ENCODE results near the gene PLD3. TPM values are rescaled to one million over a fixed set of nuclear protein-coding genes. Genes with fewer than 3 reads are reported as not detected.
A peak's percentile ranks its signal among the peaks of the same experiment; 100 is the strongest.
"Not testable (repeated sequence)": the region's sequence is repeated elsewhere in the genome, so short reads cannot be mapped to it uniquely, and the experiment has no call there.

Gene PLD3
- total RNA-seq, 1 experiment from 2014 or later: 338 TPM

GRCh38 chr19:40389404-40390083 is 41.0 kb downstream of the PLD3 start:
- DNase-seq (ENCODE audit: low read depth): no peak

GRCh38 chr19:40390084-40390742 is 41.7 kb downstream of the PLD3 start, which contains the start of gene HIPK4:
HIPK4 (minus strand) TSS chr19:40390181; CDS start chr19:40389902, 279 bp downstream.
- no peak for DNase-seq (ENCODE audit: low read depth)

GRCh38 chr19:40392123-40392522 is 43.6 kb downstream of the PLD3 start:
- no peak for DNase-seq (ENCODE audit: low read depth)

- no peak for DNase-seq (ENCODE audit: low read depth)
Observed at GRCh38 chr19:40392894-40393517, 44.5 kb downstream of the PLD3 start.

- no peak for DNase-seq (ENCODE audit: low read depth)
Observed at GRCh38 chr19:40393894-40394815, 45.7 kb downstream of the PLD3 start.

GRCh38 chr19:40394816-40395210 is 46.3 kb downstream of the PLD3 start:
- DNase-seq (ENCODE audit: low read depth): no peak

GRCh38 chr19:40395956-40396355 is 47.5 kb downstream of the PLD3 start:
- no peak for DNase-seq (ENCODE audit: low read depth)

GRCh38 chr19:40396886-40397567 is 48.5 kb downstream of the PLD3 start:
- DNase-seq (ENCODE audit: low read depth): no peak

GRCh38 chr19:40397568-40397906 is 49.0 kb downstream of the PLD3 start:
- DNase-seq (ENCODE audit: low read depth): no peak

- no peak for DNase-seq (ENCODE audit: low read depth)
Observed at GRCh38 chr19:40398417-40399131, 50.1 kb downstream of the PLD3 start.

GRCh38 chr19:40400559-40400958 is 52.1 kb downstream of the PLD3 start:
- no peak for DNase-seq (ENCODE audit: low read depth)

GRCh38 chr19:40403262-40403984 is 54.9 kb downstream of the PLD3 start:
- peak; percentile 84 for DNase-seq (ENCODE audit: low read depth)

- DNase-seq (ENCODE audit: low read depth): no peak
Observed at GRCh38 chr19:40407714-40408597, 59.5 kb downstream of the PLD3 start.

GRCh38 chr19:40408598-40408925 is 60.1 kb downstream of the PLD3 start:
- not testable (repeated sequence) for DNase-seq (ENCODE audit: low read depth)

- no peak for DNase-seq (ENCODE audit: low read depth)
Observed at GRCh38 chr19:40410030-40410389, 61.5 kb downstream of the PLD3 start.

GRCh38 chr19:40411125-40411842 is 62.8 kb downstream of the PLD3 start:
- DNase-seq (ENCODE audit: low read depth): no peak

- no peak for DNase-seq (ENCODE audit: low read depth)
Observed at GRCh38 chr19:40411958-40412499, 63.5 kb downstream of the PLD3 start.

GRCh38 chr19:40412866-40413265 is 64.4 kb downstream of the PLD3 start:
- no peak for DNase-seq (ENCODE audit: low read depth)
